Measurements from ENCODE around the gene MYT1.

DNA sequence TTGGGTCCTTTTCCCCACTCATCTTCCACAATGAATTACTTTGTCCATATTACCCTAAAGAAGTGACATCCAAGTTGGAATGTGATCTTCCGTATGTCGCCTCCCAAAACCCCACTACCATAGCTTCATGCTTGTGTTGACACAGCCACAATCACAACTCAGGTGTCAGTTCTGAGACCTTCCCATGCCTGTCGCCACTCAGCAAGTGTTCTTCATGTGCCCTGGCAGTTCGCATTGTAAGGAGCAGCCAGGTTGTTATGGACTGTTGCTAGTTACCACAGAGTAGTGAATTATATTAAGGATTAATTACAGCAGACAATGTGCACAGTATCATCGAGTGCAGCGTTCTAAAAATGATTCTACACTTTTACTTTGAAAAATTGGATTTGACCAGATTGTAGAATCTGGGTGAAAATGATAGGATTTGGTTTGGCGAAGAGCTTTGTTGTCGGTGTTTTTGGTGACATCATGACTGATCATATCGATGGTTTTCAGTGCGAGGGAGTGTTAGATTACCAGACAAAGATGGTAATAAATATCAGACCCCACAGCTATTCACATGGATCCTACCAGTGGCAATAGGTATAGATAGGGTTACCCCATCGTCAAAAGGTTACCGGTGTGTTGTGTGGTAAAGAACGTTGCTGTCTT is 93.0 kb downstream of the MYT1 start:
- TF ChIP-seq, protein P1, sequence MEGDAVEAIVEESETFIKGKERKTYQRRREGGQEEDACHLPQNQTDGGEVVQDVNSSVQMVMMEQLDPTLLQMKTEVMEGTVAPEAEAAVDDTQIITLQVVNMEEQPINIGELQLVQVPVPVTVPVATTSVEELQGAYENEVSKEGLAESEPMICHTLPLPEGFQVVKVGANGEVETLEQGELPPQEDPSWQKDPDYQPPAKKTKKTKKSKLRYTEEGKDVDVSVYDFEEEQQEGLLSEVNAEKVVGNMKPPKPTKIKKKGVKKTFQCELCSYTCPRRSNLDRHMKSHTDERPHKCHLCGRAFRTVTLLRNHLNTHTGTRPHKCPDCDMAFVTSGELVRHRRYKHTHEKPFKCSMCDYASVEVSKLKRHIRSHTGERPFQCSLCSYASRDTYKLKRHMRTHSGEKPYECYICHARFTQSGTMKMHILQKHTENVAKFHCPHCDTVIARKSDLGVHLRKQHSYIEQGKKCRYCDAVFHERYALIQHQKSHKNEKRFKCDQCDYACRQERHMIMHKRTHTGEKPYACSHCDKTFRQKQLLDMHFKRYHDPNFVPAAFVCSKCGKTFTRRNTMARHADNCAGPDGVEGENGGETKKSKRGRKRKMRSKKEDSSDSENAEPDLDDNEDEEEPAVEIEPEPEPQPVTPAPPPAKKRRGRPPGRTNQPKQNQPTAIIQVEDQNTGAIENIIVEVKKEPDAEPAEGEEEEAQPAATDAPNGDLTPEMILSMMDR (IDR thresholded peaks at IDR 0.05) = no peak
- no peak for TF ChIP-seq POLR2A (IDR thresholded peaks at IDR 0.05; ENCODE audit: low read depth)
- no peak for TF ChIP-seq POLR2AphosphoS5 (IDR thresholded peaks at IDR 0.05)
